DOHH2 (cell line): Measurements from ENCODE around the gene NEK7.

ENCODE experiments used
- H3F3A ChIP-seq: fragments of 200-600 bp; sonication (generic), shearing (Covaris generic); 2 replicates; pipeline ENCODE4 v1.6.0; 2016; ENCODE audit warnings: antibody characterized with exemption, mild to moderate bottlenecking; ENCODE audit not compliant: control insufficient read depth, insufficient read depth
- H3K27ac ChIP-seq: fragments of 200-600 bp; sonication (generic); 2 replicates; pipeline ENCODE4 v1.5.1; 2014; ENCODE audit warnings: low read depth, mild to moderate bottlenecking, low read length, moderate library complexity
- H3K27me3 ChIP-seq: fragments of 200-600 bp; sonication (generic); 2 replicates; pipeline ENCODE4 v1.6.1; 2014; ENCODE audit warnings: mild to moderate bottlenecking, low read length, mixed read lengths; ENCODE audit not compliant: control insufficient read depth
- H3K36me3 ChIP-seq: fragments of 200-600 bp; sonication (generic); 2 replicates; pipeline ENCODE4 v1.6.1; 2014; ENCODE audit warnings: mild to moderate bottlenecking, low read length, moderate library complexity, mixed read lengths; ENCODE audit not compliant: control insufficient read depth
- H3K4me1 ChIP-seq: fragments of 200-600 bp; sonication (generic); 2 replicates; pipeline ENCODE4 v1.6.1; 2014; ENCODE audit warnings: mild to moderate bottlenecking, low read length, mixed read lengths; ENCODE audit not compliant: control insufficient read depth
- H3K4me2 ChIP-seq: fragments of 200-600 bp; sonication (generic); 2 replicates; pipeline ENCODE4 v1.6.0; 2014; ENCODE audit warnings: mild to moderate bottlenecking, low read length, moderate library complexity
- H3K4me3 ChIP-seq: fragments of 200-600 bp; sonication (generic); 2 replicates; pipeline ENCODE4 v1.5.1; 2014; ENCODE audit warnings: mild to moderate bottlenecking, low read length, mixed read lengths
- H3K79me2 ChIP-seq: fragments of 200-600 bp; sonication (generic); 2 replicates; pipeline ENCODE4 v1.6.1; 2014; ENCODE audit warnings: mild to moderate bottlenecking, low read length, mixed read lengths; ENCODE audit not compliant: control insufficient read depth
- H3K9me2 ChIP-seq: fragments of 200-600 bp; sonication (generic); replicated peaks from 2 replicates; pipeline ENCODE4 v1.6.1; 2014; ENCODE audit warnings: mild to moderate bottlenecking, low read length, mixed read lengths; ENCODE audit not compliant: control insufficient read depth
- H3K9me3 ChIP-seq: fragments of 200-600 bp; sonication (generic); 2 replicates; pipeline ENCODE4 v1.6.1; 2014; ENCODE audit warnings: antibody characterized with exemption, low read length, mixed read lengths; ENCODE audit not compliant: control insufficient read depth, insufficient read depth
- H4K20me1 ChIP-seq: fragments of 200-600 bp; sonication (generic); 2 replicates; pipeline ENCODE4 v1.6.0; 2014; ENCODE audit warnings: low read depth, mild to moderate bottlenecking, antibody characterized with exemption, low read length, moderate library complexity; ENCODE audit not compliant: control insufficient read depth, insufficient read depth
- CTCF ChIP-seq: fragments of 200-600 bp; sonication (generic); IDR thresholded peaks from one replicate; pipeline ENCODE4 v1.5.1; 2014; ENCODE audit warnings: antibody characterized with exemption, mild to moderate bottlenecking, low read depth, low read length; ENCODE audit not compliant: poor library complexity, severe bottlenecking
- EZH2phosphoT487 ChIP-seq: fragments of 200-600 bp; sonication (generic); IDR thresholded peaks from 2 replicates; pipeline ENCODE4 v1.6.1; 2017; ENCODE audit warnings: borderline replicate concordance, mild to moderate bottlenecking, antibody characterized with exemption, low read length, moderate library complexity, mixed read lengths

NEK7 gene

GRCh38 chr1:198330982-198331615, 174.3 kb downstream of the NEK7 start:
- TF ChIP-seq EZH2phosphoT487 (no peak), CTCF (no peak)
- H3K9me2 ChIP-seq: no peaks in the 10 kb centered on the region
- H4K20me1 ChIP-seq: no peaks in the 10 kb centered on the region
- no peaks in the 10 kb centered on the region for H3K36me3 ChIP-seq
- no peak overlapping the region for H3K4me2 ChIP-seq
- H3K4me3 ChIP-seq: no peak overlapping the region
- no peaks in the 10 kb centered on the region for H3K4me1 ChIP-seq
- H3K27me3 ChIP-seq: no peaks in the 10 kb centered on the region
- H3F3A ChIP-seq: no peaks in the 10 kb centered on the region
- H3K79me2 ChIP-seq: no peaks in the 10 kb centered on the region
- no peak overlapping the region for H3K27ac ChIP-seq
- no peaks in the 10 kb centered on the region for H3K9me3 ChIP-seq

- no peak overlapping the region for H3K4me2 ChIP-seq
- TF ChIP-seq EZH2phosphoT487: no peak
- TF ChIP-seq CTCF: no peak
- no peaks in the 10 kb centered on the region for H4K20me1 ChIP-seq
Observed at GRCh38 chr1:198333744-198334143, 176.9 kb downstream of the NEK7 start.

DNA sequence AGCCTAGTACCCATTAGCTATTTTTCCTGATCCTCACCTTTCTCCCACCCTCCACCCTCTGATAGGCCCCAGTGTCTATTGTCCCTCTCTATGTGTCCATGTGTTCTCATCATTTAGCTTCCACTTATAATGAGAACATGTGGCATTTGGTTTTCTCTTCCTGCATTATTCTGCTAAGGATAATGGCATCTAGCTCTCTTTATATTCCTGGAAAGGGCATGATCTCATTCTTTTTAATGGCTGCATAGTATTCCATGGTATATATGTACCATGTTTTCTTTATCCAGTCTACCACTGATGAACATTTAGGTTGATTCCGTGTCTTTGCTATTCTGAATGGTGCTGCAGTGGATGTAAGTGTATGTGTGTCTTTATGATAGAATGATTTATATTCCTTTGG, 178.9 kb downstream of the NEK7 start:
- Histone ChIP-seq H3K4me3 (no peak overlapping the region), H3K9me2 (no peaks in the 10 kb centered on the region), H4K20me1 (no peaks in the 10 kb centered on the region), H3K4me2 (no peak overlapping the region), H3K79me2 (no peaks in the 10 kb centered on the region), H3K36me3 (no peaks in the 10 kb centered on the region), H3K27me3 (no peaks in the 10 kb centered on the region), H3F3A (no peaks in the 10 kb centered on the region), H3K9me3 (no peaks in the 10 kb centered on the region), H3K27ac (no peak overlapping the region), H3K4me1 (no peaks in the 10 kb centered on the region)
- TF ChIP-seq CTCF (no peak), EZH2phosphoT487 (no peak)

More at GRCh38 chr1:198333744-198334143, 176.9 kb downstream of the NEK7 start:
- Histone ChIP-seq H3K9me3 (no peaks in the 10 kb centered on the region), H3K9me2 (no peaks in the 10 kb centered on the region), H3K79me2 (no peaks in the 10 kb centered on the region), H3K27me3 (no peaks in the 10 kb centered on the region), H3F3A (no peaks in the 10 kb centered on the region), H3K4me3 (no peak overlapping the region), H3K27ac (no peak overlapping the region), H3K4me1 (no peaks in the 10 kb centered on the region), H3K36me3 (no peaks in the 10 kb centered on the region)
